ENCODE measurements around the gene ARHGEF7.
"Not testable (repeated sequence)": the region's sequence is repeated elsewhere in the genome, so short reads cannot be mapped to it uniquely, and the experiment has no call there.

ARHGEF7 gene

DNA sequence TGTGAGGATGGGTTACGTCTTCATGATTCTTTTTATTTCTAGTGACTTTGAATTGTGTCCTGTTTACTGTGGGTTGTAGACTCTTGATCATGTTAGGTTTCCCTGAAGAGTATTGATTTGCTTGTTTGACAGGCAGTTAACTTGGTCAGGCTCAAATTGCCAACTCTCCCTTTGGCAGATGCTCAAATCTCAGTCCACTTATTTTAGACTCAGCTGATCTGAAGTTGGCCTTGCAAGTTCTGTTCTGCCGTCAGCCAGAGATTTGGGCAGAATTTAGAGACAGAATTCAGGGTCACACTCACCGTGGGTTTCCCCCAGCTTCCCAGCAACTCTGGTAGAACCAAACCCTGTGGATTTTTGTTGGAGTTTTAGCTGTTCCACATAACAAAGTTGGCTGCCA, 133.7 kb downstream of the ARHGEF7 start:
- no peak overlapping the region for H3K4me3 ChIP-seq
- TF ChIP-seq Cebpa-rat (IDR thresholded peaks at IDR 0.05) = no peak

GRCh38 chr13:111249637-111250360, 134.7 kb downstream of the ARHGEF7 start:
- TF ChIP-seq Cebpa-rat (IDR thresholded peaks at IDR 0.05) = no peak
- Histone ChIP-seq H3K27me3 (no peaks in the 10 kb centered on the region), H3K36me3 (peaks cover 95 to 98% (median 97%) of the 10 kb centered on the region in 11 experiments), H3K9me3 (replicated peaks in 1 of 11) (peaks cover 16 to 43% (median 31%) of the 10 kb centered on the region in 11 experiments), H3K4me1 (no peaks in the 10 kb centered on the region), H3K9ac (no peak overlapping the region), H3K4me2 (no peak overlapping the region), H3K4me3 (no peak overlapping the region), H3K27ac (no peak overlapping the region), H4K20me1 (peaks cover 0 to 25% (median 5%) of the 10 kb centered on the region in 11 experiments; a peak in 6 of 22 replicates)

More for the DNA sequence above, 133.7 kb downstream of the ARHGEF7 start:
- Histone ChIP-seq H3K9ac (no peak overlapping the region), H3K36me3 (peaks cover 99 to 100% (median 100%) of the 10 kb centered on the region in 11 experiments), H3K27me3 (no peaks in the 10 kb centered on the region), H3K4me2 (no peak overlapping the region), H4K20me1 (peaks cover 0 to 25% (median 5%) of the 10 kb centered on the region in 11 experiments; a peak in 7 of 22 replicates), H3K27ac (no peak overlapping the region), H3K4me1 (no peaks in the 10 kb centered on the region), H3K9me3 (replicated peaks in 1 of 11) (peaks cover 10 to 36% (median 24%) of the 10 kb centered on the region in 11 experiments)

- Histone ChIP-seq H3K4me3 (no peak overlapping the region), H3K27me3 (no peaks in the 10 kb centered on the region), H3K27ac (no peak overlapping the region), H3K36me3 (peaks cover 94 to 98% (median 96%) of the 10 kb centered on the region in 11 experiments), H3K4me2 (no peak overlapping the region), H3K4me1 (no peaks in the 10 kb centered on the region), H4K20me1 (peaks cover 0 to 25% (median 5%) of the 10 kb centered on the region in 11 experiments; a peak in 6 of 22 replicates), H3K9me3 (replicated peaks in 1 of 11) (peaks cover 34 to 63% (median 49%) of the 10 kb centered on the region in 11 experiments), H3K9ac (no peak overlapping the region)
- TF ChIP-seq Cebpa-rat (IDR thresholded peaks at IDR 0.05) = no peak
Observed at GRCh38 chr13:111251646-111252445, 136.7 kb downstream of the ARHGEF7 start.

DNA sequence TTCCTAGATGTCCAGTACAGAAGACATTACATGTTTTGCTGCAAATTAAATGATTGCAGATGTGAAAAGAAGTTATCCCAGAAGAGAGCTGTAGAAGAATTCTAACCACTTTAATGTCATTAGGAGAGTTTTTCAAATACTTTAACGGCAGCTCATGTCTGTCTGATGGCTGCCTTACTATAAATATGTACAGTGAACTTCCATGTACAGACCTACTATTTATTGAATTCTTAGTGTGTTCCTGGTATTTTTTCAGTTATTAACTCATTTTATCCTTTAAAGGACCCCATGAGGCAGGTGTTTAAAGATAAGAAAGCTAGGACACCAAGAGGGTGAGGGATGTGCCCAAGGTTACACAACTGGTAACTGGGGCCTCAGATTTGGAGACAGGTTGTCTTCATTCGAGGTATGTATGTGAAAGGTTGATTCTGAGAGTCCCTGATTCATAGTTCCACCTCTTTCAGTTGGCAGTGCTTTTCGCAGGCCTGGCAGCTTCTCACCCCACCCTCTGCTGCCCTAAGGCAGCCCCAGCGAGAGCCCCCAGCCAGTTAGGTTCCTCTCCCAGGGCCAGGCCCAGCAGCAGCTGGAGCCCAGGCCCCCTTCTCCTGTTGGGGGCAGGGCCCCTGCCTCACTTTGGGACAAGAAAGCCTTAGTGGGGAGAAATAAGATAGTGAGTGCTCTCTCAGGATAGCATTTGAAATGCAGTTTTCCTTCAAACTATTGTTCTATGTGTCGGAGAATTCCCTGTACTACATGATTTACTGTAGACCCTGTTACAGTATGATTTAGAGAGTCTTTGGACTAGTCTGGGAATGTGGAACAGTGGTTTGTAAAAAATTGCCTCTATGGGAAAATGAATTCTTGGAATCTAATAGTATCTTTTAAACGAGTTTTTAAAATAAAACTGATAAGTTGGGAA, 137.6 kb downstream of the ARHGEF7 start:
- Histone ChIP-seq H3K27ac (no peak overlapping the region), H3K9me3 (replicated peaks in 1 of 11) (peaks cover 41 to 70% (median 57%) of the 10 kb centered on the region in 11 experiments), H3K27me3 (no peaks in the 10 kb centered on the region), H3K4me2 (no peak overlapping the region), H3K4me3 (no peak overlapping the region), H3K9ac (no peak overlapping the region), H3K4me1 (no peaks in the 10 kb centered on the region), H3K36me3 (peaks cover 94 to 98% (median 96%) of the 10 kb centered on the region in 11 experiments), H4K20me1 (peaks cover 0 to 22% (median 5%) of the 10 kb centered on the region in 11 experiments; a peak in 6 of 22 replicates)
- TF ChIP-seq Cebpa-rat (IDR thresholded peaks at IDR 0.05) = no peak

- no peak overlapping the region for H3K27ac ChIP-seq
- peaks cover 0 to 19% (median 5%) of the 10 kb centered on the region in 11 experiments; a peak in 7 of 22 replicates for H4K20me1 ChIP-seq
- H3K9ac ChIP-seq = no peak overlapping the region
- H3K4me2 ChIP-seq = no peak overlapping the region
- no peaks in the 10 kb centered on the region for H3K27me3 ChIP-seq
- H3K36me3 ChIP-seq = peaks cover 94 to 98% (median 96%) of the 10 kb centered on the region in 11 experiments
- no peak for TF ChIP-seq Cebpa-rat (IDR thresholded peaks at IDR 0.05)
- H3K4me3 ChIP-seq = no peak overlapping the region
- peaks cover 48 to 77% (median 64%) of the 10 kb centered on the region in 11 experiments for H3K9me3 ChIP-seq (replicated peaks in 1 of 11)
- no peaks in the 10 kb centered on the region for H3K4me1 ChIP-seq
Observed at GRCh38 chr13:111253365-111253872, 138.3 kb downstream of the ARHGEF7 start.

GRCh38 chr13:111255228-111255790, 140.2 kb downstream of the ARHGEF7 start:
- peaks cover 95 to 98% (median 96%) of the 10 kb centered on the region in 11 experiments for H3K36me3 ChIP-seq
- no peak overlapping the region for H3K9ac ChIP-seq
- H4K20me1 ChIP-seq = peaks cover 0 to 9% (median 0%) of the 10 kb centered on the region in 11 experiments; a peak in 5 of 22 replicates
- H3K27ac ChIP-seq = no peak overlapping the region
- H3K27me3 ChIP-seq = no peaks in the 10 kb centered on the region
- H3K4me3 ChIP-seq = no peak overlapping the region
- no peak for TF ChIP-seq Cebpa-rat (IDR thresholded peaks at IDR 0.05)
- H3K4me1 ChIP-seq = no peaks in the 10 kb centered on the region
- H3K9me3 ChIP-seq (replicated peaks in 1 of 11) = peaks cover 66 to 93% (median 83%) of the 10 kb centered on the region in 11 experiments
- H3K4me2 ChIP-seq = no peak overlapping the region

DNA sequence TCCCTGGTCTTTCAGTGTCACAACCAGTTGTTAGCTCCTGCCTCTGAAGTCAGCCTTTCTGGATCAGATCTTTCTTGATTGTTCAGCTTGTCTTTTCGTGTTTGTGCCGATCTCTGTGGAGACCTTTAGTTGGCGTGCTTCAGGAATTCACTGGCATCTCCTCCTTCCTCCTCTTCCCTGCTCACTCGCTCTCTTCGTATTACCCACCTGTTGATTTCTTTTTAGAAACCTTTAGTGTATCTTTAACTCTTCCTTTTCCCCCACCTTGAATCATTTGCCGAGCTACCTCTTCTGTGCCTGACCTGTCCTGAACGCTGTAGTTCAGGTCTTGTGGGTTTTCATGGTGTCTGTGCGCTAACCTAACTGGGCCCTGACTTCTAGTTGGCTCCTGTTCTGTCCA, 141.3 kb downstream of the ARHGEF7 start:
- Histone ChIP-seq H3K36me3 (peaks cover 84 to 98% (median 91%) of the 10 kb centered on the region in 11 experiments), H3K9me3 (replicated peaks in 1 of 11) (peaks cover 66 to 87% (median 82%) of the 10 kb centered on the region in 11 experiments), H4K20me1 (peaks cover 0 to 3% (median 0%) of the 10 kb centered on the region in 11 experiments; a peak in 4 of 22 replicates), H3K4me1 (no peaks in the 10 kb centered on the region), H3K4me2 (no peak overlapping the region), H3K27ac (no peak overlapping the region), H3K4me3 (no peak overlapping the region), H3K27me3 (no peaks in the 10 kb centered on the region), H3K9ac (no peak overlapping the region)
- no peak for TF ChIP-seq Cebpa-rat (IDR thresholded peaks at IDR 0.05)

- H3K36me3 ChIP-seq = peaks cover 79 to 98% (median 86%) of the 10 kb centered on the region in 11 experiments
- no peak overlapping the region for H3K9ac ChIP-seq
- H3K9me3 ChIP-seq (replicated peaks in 1 of 11) = peaks cover 66 to 83% (median 79%) of the 10 kb centered on the region in 11 experiments
Observed at GRCh38 chr13:111256946-111257345, 141.8 kb downstream of the ARHGEF7 start.

DNA sequence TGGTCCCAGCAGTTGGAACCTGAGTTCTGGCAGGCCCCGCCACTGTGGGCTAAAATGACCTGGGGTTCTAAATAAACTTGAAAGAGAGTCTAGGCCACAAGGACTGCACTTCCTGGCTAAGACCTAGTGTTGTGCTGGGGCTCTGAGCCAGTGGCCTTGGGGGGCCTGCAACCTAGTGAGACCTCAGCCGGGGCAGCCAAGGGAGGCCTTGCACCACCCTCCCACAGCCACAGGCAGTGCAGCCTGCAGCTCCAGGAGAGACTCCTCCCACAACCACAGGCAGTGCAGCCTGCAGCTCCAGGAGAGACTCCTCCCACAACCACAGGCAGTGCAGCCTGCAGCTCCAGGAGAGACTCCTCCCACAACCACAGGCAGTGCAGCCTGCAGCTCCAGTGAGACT, 142.8 kb downstream of the ARHGEF7 start:
- H3K27ac ChIP-seq, H3K4me1 ChIP-seq, H3K9ac ChIP-seq, H3K4me3 ChIP-seq, H3K4me2 ChIP-seq, H3K27me3 ChIP-seq: not testable (repeated sequence)
- Histone ChIP-seq H3K36me3 (peaks cover 77 to 98% (median 85%) of the 10 kb centered on the region in 11 experiments), H3K9me3 (replicated peaks in 1 of 11) (peaks cover 63 to 73% (median 71%) of the 10 kb centered on the region in 11 experiments), H4K20me1 (peaks cover 0 to 12% (median 8%) of the 10 kb centered on the region in 11 experiments; a peak in 11 of 22 replicates)

More at GRCh38 chr13:111256946-111257345, 141.8 kb downstream of the ARHGEF7 start:
- TF ChIP-seq Cebpa-rat (IDR thresholded peaks at IDR 0.05) = no peak
- Histone ChIP-seq H3K27ac (no peak overlapping the region), H3K4me2 (no peak overlapping the region), H4K20me1 (peaks cover 0 to 4% (median 0%) of the 10 kb centered on the region in 11 experiments; a peak in 4 of 22 replicates), H3K4me3 (no peak overlapping the region), H3K4me1 (no peaks in the 10 kb centered on the region), H3K27me3 (no peaks in the 10 kb centered on the region)

All from BLaER1 treated with 17β-estradiol and CSF1 and Interleukin-3, amounts not matched to agents 10 nM and 100 nM (cell line).